SW 1271 (cell line): ENCODE data around the gene ZNF282.

ENCODE experiments used
- DNase-seq, 2 experiments: peaks; one replicate each; lab custom pipeline; 2025; lab: John Stamatoyannopoulos, UW

ZNF282 gene

DNA sequence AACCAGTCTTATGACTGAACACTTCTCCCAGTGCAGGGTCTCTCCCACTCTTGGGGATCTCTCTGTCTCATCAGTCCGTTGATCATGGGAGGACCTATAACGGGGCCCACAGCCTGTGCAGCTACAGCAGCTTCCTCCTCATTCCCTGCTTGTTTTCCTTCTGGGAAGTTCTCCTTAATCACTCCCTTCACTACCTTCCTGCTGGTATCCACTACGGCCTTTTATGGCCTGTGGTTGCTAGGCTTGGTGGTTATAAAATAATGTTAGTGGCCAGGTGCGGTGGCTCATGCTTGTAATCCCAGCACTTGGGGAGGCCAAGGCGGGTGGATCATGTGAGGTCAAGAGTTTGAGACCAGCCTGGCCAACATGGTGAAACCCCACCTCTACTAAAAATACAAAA lies 3.5 kb upstream of the ZNF282 start:
- DNase-seq: no peak

DNA sequence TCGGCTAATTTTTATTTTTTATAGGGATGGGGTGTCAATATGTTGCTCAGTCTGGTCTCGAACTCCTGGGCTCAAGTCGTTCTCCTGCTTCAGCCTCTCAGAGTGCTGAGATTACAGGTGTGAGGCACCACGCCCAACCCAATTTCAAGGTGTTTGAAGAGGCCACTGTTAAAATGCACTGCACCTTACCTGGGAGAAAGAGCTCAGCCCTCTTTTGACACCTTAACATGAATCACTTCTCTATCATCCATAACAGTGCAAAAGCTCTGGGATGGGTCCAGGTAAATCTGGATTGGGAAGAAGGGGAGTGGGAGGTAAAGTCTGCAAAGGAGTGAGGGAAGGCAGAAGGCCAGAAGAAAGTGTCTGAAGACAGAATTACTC lies 557 bp upstream of the ZNF282 start:
- DNase-seq: no peak

DNA sequence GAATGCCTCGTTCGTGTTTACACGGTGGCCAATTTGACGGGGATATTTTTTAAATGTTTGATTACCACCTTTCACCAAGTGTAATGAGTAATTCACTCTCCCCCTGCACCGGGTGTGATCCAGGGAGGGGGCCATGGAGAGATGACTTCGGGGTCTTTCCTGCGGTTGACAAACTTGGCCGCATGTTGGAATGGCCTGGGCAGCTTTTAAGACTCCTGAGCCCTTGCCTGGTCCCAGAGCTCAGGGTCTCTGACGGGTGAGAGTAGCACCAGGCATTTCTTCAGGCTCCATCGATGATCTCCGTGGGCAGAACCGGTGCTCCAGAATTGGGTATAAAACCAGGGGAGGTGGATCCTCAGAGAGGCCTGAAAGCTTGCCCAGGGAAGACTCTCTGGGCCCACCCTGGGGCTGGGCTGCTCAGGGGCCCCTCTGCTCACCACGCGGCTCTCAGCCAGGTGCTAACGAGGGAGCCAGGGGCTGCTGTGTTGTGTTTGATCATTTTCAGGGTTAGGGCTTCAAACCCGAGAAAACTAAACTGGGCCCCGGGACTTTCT lies 882 bp downstream of the ZNF282 start:
- no peak for DNase-seq

DNA sequence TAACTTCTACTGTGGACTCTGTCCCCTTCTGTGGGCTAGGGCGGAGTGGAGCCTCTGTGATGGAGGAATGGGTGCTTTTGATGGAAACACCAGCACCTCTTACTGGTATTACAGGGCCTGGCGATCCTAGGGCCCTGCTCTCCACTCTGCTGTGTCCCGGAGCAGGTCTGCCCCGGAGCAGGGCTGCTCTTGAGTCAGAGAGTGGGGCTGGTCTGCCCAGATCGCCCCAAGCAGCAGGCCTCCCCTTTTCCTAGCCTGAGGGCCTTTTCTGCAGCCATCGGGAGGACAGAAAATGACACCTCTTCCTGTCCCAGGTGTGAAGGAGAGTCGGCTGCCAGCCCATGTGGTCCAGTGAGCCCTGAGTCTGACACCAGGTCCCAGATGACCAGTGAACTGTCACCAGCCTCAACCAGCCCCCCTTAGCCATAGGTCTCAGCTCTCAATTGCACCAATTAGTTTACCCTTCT lies 1.4 kb downstream of the ZNF282 start:
- DNase-seq: peak in 1 of 2 experiments; percentile 21

DNA sequence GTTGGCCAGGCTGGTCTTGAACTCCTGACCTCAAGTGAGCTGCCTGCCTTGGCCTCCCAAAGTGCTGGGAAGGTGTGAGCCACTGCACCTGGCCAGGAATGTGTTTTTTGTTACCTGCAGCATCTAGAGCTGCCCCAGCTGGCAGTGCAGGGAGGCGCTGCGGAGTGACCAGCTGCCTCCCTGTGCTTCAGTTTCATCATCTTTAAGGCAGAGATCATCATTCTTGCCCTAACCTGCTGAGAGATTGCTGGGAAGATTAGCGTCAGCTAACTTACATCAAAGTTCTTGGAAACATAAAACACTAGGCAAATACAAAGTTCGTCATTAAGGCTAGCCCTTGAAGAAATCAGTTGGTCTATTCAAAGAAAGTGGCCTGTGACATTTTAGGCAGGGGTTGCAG lies 2.3 kb downstream of the ZNF282 start:
- DNase-seq: no peak

DNA sequence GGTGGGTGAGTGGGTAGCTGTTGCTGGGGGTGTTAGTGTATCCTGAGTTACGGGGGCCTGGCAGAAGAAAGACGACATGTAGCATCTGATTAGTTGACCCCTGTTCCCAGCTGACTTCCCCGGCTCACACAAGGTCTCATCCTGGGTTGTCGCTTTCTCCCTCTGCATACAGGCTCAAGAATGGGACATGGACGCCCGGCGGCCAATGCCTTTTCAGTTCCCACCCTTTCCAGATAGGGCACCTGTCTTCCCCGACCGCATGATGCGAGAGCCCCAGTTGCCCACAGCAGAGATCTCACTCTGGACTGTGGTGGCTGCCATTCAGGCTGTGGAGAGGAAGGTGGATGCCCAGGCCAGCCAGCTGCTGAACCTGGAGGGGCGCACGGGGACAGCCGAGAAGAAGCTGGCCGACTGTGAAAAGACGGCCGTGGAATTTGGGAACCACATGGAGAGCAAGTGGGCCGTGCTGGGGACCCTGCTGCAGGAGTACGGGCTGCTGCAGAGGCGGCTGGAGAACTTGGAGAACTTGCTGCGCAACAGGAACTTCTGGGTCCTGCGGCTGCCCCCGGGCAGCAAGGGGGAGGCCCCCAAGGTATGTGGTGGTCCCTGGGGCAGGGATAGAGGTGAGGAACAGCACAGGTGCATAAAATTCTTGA lies 2.9 kb downstream of the ZNF282 start:
- DNase-seq: no peak

DNA sequence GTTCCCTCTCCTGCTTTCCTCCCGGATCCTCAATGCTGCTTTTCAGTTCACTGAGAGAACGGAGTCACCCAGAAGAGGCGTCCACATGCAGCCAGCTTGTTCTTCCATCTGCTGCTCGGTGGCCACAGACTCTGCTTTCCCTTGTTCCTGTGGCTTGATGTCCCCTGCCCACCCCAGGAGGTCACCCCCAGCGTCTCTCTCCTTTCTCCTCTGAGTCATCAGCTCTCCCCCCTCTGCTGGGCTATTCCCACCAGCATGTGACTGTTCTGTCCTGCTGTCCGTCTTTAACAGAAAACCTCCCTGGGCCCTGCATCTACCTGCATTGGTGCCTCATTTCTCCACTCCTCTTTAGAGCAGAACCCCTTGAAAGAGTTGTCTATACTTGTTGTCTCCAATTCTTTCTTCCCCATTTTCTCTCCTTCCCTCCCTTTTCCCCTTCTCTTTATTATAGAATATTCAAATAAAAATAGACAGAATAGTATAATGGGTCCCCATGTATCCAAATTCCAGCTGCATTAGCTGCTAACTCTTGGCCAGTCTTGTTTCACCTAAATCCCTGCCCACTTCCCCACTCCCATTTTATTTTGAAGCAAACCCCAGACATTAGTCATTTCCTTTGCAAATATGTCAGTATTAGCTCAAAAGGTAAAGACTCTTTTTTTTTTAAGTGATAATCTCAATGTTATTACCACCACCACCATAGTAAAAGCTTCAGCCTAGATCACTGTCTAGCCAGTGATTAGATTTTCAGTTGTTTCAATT lies 4.1 kb downstream of the ZNF282 start:
- no peak for DNase-seq

DNA sequence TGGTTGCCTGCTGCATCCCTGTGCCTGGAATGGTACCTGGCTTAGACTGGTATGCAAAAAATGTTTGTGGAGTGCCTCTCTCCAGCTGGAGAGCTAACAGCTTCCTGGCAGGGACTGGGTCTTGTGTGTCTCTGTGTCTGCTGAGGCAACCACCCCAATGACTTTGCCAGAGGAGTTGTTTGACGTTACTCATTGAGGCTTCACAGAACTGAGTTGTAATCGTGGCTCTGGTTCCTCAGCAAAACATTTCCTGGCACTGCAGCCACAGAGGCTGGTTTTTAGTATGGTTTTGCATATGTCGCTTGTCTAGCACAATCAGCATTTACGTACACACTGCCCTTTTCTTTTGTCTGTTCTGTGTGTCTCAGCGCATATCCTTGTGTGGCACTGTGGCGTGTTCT lies 7.5 kb downstream of the ZNF282 start:
- no peak for DNase-seq

DNA sequence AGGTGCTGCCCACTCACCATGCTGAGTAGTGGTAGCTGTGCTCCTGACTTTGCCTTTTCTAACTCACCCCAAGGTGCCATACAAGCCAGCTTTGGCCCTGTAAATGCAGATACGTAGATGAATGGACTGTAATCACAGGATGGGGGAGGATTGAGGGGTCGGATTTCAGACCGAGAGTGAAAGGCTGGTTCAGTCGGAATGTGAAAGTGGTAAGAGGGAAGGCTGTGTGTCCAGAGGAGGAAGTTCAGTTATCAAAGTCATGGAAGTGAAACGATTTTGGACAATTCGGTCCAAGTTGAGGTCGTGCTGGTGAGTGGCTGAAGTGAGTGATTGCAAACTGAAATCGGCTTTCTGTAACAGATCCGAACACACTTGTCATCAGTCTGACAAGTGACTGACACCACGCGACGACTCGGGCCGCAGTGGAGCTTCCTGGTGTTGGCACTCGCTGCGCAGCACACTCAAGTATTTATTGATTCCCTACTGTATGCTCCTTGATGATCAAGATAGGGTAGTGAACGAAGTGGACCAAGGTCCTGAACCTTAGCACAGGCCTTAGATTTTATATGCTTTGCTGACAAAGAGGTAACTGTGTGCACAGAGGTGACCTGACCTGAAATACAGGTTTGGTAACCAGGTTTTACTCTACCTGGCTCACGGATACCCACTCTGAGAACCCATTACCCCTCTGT lies 10.5 kb downstream of the ZNF282 start:
- no peak for DNase-seq

DNA sequence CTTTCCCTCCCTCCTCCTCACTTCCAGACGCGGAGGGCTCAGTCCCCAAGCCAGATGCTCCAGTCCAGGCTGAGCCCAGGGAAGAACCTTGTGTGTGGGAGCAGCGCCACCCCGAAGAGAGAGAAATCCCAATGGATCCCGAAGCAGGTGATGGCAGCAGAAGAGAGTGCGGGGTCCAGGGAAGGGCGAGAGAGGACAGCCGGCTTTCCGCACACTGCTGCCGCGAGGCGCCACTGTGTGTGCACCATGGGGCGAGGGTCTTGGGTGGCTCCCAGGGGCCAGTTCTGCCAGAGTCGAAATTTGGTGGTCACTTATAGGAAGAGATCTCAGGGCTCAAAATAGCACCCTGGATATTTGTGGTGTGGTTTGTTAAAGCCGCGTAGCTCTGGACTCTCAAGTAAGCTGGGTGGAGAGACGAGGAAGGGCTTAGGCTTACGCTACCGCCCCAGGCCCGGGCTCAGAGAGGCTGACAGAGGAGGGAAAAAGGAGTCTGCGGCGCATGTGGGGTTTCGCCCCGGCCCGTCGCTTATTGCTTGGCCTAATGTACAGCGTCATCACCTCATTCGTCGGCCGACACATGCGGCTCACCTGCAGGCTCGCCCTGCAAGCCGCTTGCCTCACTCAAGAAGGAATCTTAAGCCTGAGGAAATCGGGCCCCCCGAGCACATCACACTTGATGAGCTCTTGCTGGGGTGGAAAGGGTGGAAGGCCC lies 12.1 kb downstream of the ZNF282 start:
- DNase-seq: no peak

DNA sequence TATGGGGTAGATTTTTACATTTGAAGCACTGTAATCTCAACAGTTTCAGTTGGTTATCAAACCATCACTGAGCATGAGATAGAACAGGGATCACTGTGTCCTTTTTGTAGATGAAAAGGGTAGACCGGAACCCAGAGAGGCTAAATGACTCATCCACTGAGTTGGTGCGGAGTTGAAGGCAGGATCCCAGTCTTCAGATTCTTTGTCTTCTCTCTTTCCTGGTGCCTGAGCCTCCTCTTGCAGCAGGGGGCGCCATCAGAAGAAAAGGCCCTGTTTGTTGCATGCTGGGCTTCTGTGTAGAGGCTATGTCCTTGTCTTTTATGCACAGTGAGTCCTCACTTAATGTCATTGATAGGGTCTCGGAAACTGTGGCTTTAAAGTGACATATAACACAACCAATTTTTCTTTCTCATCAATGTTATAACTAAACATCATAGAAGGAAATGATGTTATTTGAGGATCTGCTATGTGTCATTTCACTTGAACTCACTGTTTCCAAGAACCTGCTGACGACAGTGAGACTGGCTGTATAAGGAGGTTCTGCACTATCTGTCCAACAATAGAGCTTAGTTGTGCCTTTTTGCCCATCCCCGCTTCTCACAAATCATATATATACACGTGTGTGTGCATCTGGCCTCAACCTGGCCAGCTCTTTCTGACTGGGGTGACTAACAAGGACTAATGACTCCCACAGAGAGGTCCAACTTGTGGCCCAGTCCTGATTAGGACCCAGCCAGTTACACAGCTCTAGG lies 14.3 kb downstream of the ZNF282 start:
- DNase-seq: peak; percentile 15 to 39

DNA sequence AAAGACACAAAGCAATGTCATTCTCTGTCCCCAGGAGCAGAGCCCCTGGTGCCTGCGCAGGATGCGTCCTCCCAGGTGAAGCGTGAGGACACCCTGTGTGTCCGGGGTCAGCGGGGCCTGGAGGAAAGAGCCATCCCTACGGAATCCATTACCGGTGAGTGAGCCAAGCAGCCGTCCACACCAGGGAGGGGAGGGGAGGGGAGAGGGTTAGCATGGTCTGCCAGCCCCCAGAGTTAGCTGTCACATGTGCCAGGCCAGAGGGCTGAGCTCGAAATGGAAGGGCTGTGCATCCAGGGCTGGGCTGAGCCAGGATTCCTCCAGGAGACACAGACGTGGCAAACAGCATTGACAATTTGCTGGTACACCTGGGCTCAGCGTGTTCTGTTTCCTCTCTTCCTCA lies 15.2 kb downstream of the ZNF282 start:
- no peak for DNase-seq

DNA sequence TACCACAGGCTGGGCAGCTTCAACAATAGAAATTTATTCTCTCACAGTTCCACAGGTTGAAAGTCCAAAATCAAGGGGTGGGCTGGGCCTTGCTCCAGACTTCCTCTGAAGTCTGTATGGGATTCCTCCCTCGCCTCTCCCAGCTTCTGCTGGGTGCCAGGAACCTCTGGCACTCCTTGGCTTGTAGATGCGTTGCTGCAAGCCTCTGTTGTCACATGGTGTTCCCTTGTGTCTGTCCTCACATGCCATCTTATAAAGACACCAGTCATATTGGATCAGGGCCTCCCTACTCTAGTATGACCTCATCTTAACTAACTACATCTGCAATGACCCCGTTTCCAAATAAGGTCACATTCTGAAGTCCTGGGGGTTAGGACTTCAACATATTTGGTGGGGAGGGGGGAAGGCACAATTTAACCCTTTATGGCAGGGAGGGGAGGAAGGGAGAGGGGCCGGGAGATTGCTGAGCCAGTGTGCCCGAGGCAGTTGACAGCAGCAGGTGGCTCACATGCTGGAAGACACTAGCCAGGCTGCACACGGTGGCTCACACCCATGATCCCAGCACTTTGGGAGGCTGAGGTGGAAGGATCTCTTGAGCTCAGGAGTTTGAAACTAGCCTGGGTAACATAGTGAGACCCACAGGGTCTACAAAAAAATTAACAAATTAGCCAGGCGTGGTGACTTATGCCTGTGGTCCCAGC lies 18.8 kb downstream of the ZNF282 start:
- DNase-seq: no peak

DNA sequence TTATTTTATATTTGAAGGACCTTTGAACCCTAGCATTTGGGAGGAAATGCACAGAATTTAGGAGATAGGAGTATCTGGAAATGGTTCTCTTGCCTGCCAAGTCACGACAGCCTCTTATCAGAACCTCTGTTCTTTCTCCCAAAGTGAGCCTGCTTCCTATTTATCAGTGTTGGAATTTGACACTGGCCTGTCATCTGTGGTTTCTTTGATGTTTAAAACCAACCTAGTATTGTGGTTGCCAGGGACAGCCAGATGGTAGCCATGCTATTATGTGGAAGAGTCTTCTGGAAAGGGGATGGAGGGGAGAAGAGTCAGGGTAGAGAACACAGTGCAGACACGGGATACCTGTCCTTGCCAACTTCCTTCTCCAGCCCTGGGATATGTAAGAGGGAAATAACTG lies 21.1 kb downstream of the ZNF282 start:
- DNase-seq: no peak

DNA sequence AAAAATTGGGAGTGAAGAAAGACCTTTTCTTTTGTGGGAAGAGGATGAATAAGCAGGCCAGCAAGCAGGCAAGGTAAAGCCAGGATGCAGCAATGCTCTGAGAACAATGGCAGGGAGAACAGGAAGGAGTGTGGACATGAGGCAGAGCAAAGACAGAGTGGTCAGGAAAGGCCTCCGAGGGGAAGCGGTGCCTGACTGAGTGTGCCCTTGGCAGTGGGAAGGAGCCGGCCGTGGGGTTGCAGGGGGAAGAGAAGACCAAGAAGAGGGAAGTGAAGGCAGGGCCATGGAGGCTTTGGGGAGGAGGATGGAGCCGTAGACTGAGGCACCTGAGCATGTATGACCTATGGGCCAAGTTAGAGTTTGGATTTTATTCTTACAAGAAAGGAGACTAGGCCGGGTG lies 22.2 kb downstream of the ZNF282 start:
- no peak for DNase-seq

DNA sequence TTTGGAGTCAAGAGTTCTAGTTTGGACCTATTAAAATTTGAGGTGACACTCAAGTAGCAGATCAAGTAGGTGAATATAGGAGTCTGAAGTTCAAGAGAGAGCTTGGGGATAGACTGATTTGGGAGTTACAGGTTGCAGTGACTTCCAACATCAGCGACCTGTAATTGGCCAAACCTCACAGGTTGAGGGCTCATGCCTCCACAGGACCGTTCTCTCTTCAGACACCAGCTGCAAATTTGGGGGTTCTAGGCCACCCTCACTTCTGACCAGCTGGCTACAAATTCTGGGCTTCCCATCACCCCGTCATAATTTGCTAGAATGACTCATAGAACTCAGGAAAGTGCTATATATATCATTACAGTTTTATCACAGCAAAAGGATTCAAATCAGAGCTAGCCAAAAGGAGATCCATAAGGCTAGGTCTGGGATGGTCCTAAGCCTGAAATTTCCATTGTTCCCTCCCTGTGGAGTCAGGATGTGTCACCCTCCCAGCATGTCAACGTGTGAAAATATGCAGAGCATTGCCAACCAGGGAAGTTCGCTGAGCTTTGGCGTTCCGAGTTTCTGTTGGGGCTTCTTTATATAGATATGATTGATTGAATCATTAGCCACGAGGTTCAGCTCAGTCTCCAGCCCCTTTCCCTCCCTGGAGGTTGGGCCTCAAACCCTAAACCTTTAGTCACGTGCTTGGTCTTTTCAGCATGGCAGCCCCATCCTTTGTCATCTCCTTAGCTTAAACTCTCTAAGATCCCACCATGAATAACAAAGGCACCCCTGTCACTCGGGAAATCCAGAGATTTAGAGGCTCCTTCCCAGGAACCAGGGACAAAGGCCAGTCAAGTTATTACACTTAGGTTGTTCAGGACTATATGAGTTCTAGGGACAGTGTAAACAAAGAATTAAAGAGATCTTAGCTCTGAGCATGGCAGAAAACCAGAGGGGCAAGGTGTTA lies 23.4 kb downstream of the ZNF282 start:
- DNase-seq: no peak

DNA sequence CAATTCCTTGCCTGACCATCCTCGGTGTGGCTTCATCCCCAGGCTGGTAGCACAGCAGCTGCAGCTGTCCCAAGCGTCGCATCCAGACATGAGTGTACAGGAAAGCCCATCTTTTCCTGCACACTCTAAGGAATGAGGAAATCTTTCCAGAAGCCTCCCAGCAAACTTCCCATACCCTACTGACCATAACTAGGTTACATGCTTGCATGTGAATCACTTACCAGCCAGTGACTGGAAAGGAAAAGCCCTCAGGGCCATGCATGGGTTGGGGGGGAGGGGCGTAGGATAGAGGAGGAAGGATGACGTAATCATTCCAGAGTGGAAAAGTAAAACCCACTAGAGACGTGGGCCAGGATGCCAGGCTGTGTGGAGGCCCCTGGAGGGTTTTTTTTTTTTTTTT lies 25.2 kb downstream of the ZNF282 start:
- no peak for DNase-seq

DNA sequence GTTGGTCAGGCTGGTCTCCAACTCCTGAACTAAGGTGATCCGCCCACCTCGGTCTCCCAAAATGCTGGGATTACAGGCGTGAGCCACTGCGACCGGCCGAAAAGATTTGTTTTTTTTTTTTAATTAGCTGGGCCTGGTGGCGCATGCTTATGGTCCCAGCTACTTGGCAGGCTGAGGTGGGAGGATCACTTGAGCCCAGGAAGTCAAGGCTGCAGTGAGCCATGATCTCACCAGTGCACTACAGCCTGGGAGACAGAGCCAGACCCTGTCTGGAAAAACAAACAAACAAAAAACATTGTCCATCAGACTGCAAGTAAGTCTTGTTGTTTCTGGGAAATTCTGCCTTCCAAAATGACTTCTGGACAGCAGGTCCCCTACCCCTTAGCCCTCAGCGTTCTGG lies 27.8 kb downstream of the ZNF282 start:
- no peak for DNase-seq

DNA sequence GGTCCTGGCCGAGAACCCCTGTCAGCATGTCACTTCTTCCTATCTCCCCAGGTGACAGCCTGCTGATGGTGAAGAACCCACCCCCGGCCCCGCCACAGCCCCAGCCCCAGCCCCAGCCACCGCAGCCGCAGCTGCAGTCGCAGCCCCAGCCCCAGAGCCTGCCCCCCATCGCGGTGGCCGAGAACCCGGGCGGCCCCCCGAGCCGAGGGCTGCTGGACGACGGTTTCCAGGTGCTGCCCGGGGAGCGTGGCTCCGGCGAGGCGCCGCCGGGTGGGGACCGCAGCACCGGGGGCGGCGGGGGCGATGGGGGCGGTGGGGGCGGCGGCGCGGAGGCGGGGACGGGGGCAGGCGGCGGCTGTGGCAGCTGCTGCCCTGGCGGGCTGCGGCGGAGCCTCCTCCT lies 28.4 kb downstream of the ZNF282 start:
- no peak for DNase-seq

DNA sequence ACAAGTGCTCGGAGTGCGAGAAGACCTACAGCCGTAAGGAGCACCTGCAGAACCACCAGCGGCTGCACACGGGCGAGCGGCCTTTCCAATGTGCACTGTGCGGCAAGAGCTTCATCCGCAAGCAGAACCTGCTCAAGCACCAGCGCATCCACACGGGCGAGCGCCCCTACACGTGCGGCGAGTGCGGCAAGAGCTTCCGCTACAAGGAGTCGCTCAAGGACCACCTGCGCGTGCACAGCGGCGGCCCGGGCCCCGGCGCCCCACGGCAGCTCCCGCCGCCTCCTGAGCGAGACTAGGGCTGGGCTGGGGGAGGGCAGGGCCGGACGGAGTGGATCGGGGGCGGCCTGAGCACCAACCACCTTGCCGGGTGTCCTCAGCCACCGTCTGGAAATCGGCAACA lies 29.0 kb downstream of the ZNF282 start:
- DNase-seq: no peak
